GM12873 (cell line): ENCODE data around the gene SPTA1.

ENCODE experiments used
- TF ChIP-seq, protein P1 (sequence below): IDR thresholded peaks from 2 replicates; pipeline ENCODE4 v1.5.1; 2012; ENCODE audit warnings: low read depth, mild to moderate bottlenecking, moderate library complexity, low read length, control low read depth; ENCODE audit not compliant: insufficient read depth; ENCODE audit errors: missing control alignments

Gene SPTA1

DNA sequence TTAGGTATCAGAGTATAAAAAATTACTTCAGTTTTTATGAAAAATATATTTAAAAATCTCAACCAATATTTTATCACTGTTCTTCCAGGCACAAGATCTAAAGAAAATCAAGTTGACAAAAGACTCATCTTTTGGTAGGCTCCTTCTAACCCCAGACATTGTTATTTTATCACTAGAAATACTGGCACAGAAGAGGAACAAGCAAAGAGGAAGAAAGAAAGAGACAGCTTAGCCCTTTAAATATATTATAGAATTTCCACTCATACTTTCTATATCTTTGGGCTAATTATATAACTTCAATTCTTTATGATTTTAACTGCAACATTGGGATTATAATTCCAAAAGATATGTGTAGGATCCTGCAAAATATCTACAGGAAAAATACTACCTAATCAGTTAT, 32.4 kb downstream of the SPTA1 start:
- TF ChIP-seq, protein P1, sequence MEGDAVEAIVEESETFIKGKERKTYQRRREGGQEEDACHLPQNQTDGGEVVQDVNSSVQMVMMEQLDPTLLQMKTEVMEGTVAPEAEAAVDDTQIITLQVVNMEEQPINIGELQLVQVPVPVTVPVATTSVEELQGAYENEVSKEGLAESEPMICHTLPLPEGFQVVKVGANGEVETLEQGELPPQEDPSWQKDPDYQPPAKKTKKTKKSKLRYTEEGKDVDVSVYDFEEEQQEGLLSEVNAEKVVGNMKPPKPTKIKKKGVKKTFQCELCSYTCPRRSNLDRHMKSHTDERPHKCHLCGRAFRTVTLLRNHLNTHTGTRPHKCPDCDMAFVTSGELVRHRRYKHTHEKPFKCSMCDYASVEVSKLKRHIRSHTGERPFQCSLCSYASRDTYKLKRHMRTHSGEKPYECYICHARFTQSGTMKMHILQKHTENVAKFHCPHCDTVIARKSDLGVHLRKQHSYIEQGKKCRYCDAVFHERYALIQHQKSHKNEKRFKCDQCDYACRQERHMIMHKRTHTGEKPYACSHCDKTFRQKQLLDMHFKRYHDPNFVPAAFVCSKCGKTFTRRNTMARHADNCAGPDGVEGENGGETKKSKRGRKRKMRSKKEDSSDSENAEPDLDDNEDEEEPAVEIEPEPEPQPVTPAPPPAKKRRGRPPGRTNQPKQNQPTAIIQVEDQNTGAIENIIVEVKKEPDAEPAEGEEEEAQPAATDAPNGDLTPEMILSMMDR: no peak

DNA sequence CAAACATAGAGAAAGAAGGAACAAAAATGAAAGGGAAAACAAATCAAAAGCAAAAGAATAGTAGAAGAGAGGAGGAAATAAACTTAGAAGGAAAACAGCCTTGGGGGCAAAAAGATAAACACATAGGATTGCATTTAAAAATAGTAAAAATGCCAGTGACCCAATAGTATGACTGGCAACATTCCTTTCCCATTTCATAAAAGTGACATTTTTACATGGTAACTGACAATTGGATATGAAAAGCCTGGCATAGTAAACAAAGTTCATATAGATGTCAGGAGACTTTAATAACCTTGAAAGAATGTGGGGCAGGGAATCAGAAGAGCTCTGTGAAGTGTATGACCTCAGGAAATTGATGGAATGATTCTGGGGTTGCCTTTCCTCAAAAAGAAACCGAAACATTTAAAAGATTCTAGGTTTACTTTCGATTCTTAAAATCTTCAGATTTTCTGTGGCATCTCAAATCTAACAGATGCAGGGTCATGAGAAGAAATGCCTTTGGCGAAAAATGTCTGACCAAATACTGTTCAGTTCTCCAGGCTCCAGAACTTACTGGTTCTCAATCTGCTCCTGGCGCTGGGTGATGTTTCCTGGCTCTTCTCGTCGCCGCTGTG, 33.7 kb downstream of the SPTA1 start:
- TF ChIP-seq, protein P1: no peak

DNA sequence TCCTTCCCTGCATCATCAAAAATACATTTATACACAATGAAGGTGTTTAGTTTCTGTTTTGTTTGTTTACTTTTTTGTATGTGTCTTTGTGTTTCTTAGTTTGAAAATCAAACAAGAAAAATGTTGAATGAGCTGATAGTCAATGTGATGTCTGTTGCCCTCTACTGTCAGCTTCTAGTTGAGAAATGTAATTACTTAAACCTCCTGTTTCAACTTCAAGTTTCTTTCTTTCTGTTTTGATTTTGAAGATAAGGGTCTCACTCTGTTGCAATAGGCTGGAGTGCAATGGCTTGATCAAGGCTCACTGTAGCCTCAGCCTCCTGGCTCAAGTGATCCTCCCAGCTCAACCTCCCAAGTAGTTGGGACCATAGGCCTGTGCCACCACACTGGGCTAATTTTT, 37.5 kb downstream of the SPTA1 start:
- TF ChIP-seq, protein P1: peak; percentile 23

DNA sequence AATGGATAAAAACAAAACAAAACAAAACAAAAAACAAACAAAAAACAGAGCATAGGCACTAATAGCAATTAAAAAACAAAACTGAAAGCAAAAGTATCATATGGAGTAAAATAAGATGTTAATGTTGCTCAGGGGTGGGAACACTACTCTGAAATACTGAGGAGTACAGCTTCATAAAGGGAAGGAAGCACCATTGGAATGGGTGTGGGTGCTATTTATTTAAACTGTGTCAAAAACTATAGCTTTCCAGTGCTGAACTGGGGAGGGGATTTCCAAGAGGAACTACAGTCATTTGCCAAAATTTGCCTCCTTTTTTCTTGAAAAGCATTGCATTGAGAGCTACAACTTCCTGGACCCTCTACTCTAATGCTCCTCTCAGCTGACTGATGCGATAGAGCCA, 40.0 kb downstream of the SPTA1 start:
- TF ChIP-seq, protein P1: no peak

DNA sequence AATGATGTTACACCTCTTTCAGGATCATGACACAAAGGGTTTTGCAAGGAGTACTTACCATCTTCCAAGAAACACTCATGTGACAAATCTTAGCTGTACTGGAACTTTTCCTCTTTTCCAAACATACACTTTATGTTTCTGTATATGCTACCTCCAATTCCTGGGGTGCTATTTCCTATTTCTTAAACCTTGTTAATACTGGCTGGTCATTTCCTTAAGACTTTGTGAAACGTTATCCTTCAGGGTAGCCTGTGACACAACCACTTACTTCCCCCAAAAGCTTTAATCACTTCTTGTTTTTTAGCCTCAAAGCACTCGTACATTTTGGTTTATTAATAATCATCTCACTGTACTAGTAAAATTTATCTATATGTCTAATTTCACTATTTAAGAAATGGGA, 42.1 kb downstream of the SPTA1 start:
- TF ChIP-seq, protein P1: no peak

DNA sequence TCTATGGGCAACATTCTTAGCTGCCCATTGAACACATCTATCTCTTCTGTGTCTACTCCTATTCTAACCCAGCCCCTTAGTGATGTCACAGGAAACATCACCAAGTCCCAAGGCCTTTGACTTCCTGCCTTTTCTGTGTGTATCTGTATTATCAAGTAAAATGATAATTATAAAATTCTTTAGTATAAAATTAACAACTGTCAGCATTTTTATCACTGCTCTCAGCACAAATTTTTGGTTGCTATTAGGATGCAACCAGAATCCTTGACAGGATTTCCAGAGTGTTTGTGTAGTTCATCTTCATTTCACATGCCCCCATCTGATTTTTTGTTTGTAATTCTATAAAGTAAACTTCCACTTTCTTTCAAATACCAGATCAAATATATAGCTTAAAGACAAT, 47.6 kb downstream of the SPTA1 start:
- TF ChIP-seq, protein P1: no peak

DNA sequence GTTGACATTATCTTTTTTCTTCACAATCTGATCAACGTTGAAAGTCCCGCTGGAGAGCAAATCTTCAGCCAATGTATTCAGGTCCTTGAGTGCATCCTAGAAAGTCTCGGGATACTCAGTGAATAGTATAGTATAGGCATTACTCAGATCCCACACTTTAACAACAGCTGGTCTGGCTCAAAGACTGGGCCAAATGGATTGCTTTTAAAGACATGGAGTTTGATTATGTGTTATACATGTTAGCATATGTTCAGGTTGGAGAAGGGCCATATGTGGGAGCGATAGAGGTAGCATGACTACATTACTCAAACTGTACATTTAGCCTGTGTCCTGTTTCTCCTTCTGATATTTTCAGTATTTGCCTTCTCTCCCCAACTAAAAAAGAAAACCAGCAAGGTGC, 48.4 kb downstream of the SPTA1 start:
- TF ChIP-seq, protein P1: no peak
